Activated T-helper 1 cell treated with anti-CD3 and anti-CD28 coated beads, Interleukin-12 subunit alpha, Interleukin-12 subunit beta, Interleukin-2, Interleukin-4 antibody, amounts not matched to agents 30 ng/mL and 10 ng/mL and 1 ng/mL, durations not matched to agents 14 hours and 24 hours and 36 hours (primary cell): ENCODE data around the gene BTNL3. TPM values are rescaled to one million over a fixed set of nuclear protein-coding genes. Genes with fewer than 3 reads are reported as not detected.

Experiments
- DNase-seq: peaks from one replicate; pipeline ENCODE4 v3.0.0; 2021; ENCODE audit warnings: low spot score
- H3K27ac Mint-ChIP-seq: one replicate; pipeline ENCODE4 v1.8.0; 2021; ENCODE audit warnings: mild to moderate bottlenecking, mixed read lengths
- H3K27me3 Mint-ChIP-seq: one replicate; pipeline ENCODE4 v1.8.0; 2022; ENCODE audit warnings: mild to moderate bottlenecking, moderate library complexity, mixed read lengths; ENCODE audit not compliant: insufficient read depth
- H3K36me3 Mint-ChIP-seq: one replicate; pipeline ENCODE4 v1.8.0; 2021; ENCODE audit warnings: low read depth, mixed read lengths
- H3K4me1 Mint-ChIP-seq: one replicate; pipeline ENCODE4 v1.8.0; 2021; ENCODE audit warnings: low read depth, mixed read lengths
- H3K4me3 Mint-ChIP-seq: one replicate; pipeline ENCODE4 v1.8.0; 2021; ENCODE audit warnings: mild to moderate bottlenecking, moderate library complexity, mixed read lengths
- H3K9me3 Mint-ChIP-seq: one replicate; pipeline ENCODE4 v1.8.0; 2021; ENCODE audit warnings: mixed read lengths
- intact Hi-C: fragments of 100-400 bp; cut with micrococcal nuclease; formaldehyde crosslinking; loops from one replicate; pipeline ENCODE4 v1.15.1; 2024
- total RNA-seq: library from RNA; stranded (reverse); gene quantifications from 2 replicates; pipeline ENCODE4 v1.2.3, GENCODE V29; 2022

The BTNL3 gene
- not detected in 2 replicates for total RNA-seq

DNA sequence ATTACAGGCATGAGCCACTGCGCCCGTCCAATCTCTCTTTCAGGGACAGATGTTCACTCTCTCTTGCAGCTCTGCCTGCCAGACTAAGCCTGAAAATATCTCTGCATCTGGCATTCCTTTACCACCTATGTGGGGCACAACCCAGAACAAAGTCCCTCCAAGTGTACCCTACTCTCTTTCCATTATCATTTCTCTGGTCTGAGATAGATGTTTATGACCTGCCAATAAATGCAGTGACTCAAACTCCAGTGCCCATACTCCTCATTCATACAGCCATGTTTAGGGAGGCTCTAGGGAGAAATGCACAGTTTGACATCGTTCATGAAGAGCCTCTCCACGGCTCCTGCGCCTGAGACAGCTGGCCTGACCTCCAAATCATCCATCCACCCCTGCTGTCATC lies at the start of gene BTNL3:
TSS of gene BTNL3 (plus strand) at position 255 of the 400 bp plus-strand sequence. CDS start 183 bp downstream, outside the sequence.
- Mint-ChIP-seq H3K36me3 (no peaks in the 10 kb centered on the region), H3K4me3 (no peak within 1 kb of the TSS)
- intact Hi-C loops: no loop called here

DNA sequence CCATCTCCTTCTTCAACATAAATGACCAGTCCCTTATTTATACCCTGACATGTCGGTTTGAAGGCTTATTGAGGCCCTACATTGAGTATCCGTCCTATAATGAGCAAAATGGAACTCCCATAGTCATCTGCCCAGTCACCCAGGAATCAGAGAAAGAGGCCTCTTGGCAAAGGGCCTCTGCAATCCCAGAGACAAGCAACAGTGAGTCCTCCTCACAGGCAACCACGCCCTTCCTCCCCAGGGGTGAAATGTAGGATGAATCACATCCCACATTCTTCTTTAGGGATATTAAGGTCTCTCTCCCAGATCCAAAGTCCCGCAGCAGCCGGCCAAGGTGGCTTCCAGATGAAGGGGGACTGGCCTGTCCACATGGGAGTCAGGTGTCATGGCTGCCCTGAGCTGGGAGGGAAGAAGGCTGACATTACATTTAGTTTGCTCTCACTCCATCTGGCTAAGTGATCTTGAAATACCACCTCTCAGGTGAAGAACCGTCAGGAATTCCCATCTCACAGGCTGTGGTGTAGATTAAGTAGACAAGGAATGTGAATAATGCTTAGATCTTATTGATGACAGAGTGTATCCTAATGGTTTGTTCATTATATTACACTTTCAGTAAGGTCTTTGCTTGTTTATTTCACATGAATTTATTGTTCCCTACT lies 38.2 kb upstream of the BTNL3 start:
- no peak for DNase-seq
- H3K4me1 Mint-ChIP-seq: no peaks in the 10 kb centered on the region
- no peak overlapping the region for H3K4me3 Mint-ChIP-seq
- intact Hi-C loops: no loop called here
- no peaks in the 10 kb centered on the region for H3K9me3 Mint-ChIP-seq
- H3K27ac Mint-ChIP-seq: no peak overlapping the region
- H3K36me3 Mint-ChIP-seq: no peaks in the 10 kb centered on the region
- no peaks in the 10 kb centered on the region for H3K27me3 Mint-ChIP-seq

More for the DNA sequence above, at the start of gene BTNL3:
- no peak within 1 kb of the TSS for H3K27ac Mint-ChIP-seq
- DNase-seq: no peak
- no peaks in the 10 kb centered on the region for H3K9me3 Mint-ChIP-seq
- H3K4me1 Mint-ChIP-seq: no peaks in the 10 kb centered on the region
- no peaks in the 10 kb centered on the region for H3K27me3 Mint-ChIP-seq

DNA sequence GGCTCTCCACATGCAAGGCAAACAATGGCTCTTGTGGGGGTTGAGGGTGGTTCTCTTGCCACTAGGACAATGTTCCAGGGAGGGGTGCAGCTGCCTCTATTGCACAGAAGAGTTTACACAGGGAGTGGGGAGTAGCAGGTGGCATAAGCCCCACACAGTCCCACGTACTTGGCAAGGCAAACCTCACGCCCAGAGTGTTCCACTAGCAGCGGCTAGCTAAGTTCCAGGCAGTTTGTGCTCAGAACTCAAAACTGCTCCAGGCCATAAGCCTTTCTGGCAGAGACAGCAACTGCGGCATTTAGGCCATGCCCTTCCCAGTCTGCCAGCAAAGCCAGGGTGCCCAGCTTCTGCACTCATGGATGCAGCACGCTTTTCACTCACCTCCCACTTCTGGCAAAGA lies 29.0 kb upstream of the BTNL3 start:
- H3K27me3 Mint-ChIP-seq: no peaks in the 10 kb centered on the region
- intact Hi-C loops: no loop called here
- no peaks in the 10 kb centered on the region for H3K36me3 Mint-ChIP-seq
- H3K4me3 Mint-ChIP-seq: no peak overlapping the region
- no peaks in the 10 kb centered on the region for H3K9me3 Mint-ChIP-seq
- peaks cover 9% of the 10 kb centered on the region for H3K4me1 Mint-ChIP-seq
- DNase-seq: no peak
- H3K27ac Mint-ChIP-seq: no peak overlapping the region

- no peak overlapping the region for H3K27ac Mint-ChIP-seq
- intact Hi-C loops: no loop called here
- H3K4me3 Mint-ChIP-seq: no peak overlapping the region
- H3K4me1 Mint-ChIP-seq: peaks cover 9% of the 10 kb centered on the region
- no peaks in the 10 kb centered on the region for H3K9me3 Mint-ChIP-seq
- no peak for DNase-seq
- no peaks in the 10 kb centered on the region for H3K36me3 Mint-ChIP-seq
- no peaks in the 10 kb centered on the region for H3K27me3 Mint-ChIP-seq
Observed at GRCh38 chr5:180960209-180960608, 28.4 kb upstream of the BTNL3 start.

GRCh38 chr5:180969406-180969805 lies 19.2 kb upstream of the BTNL3 start:
- no peaks in the 10 kb centered on the region for H3K27me3 Mint-ChIP-seq

DNA sequence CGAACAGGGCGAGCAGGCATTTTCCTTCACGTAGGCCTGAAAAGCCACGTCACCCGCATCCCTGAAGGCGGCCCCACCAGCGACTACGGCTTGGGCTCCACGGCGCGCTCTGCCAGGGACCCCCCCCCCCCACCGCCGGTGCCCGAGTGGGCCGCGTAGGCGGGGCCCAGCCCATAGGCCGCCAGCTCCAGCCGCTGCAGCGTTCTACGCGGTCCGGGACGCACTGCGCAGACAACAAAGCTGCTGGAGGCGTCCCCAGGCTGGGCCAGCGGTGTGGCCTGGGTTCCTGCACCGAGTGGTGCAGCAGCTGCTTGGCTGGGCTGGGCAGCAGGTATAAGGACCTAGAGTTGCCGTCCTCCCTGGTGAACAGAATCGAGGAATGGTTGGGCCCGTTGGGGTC lies 18.3 kb upstream of the BTNL3 start:
- no peak overlapping the region for H3K4me3 Mint-ChIP-seq
- DNase-seq: no peak
- no peaks in the 10 kb centered on the region for H3K4me1 Mint-ChIP-seq
- H3K27me3 Mint-ChIP-seq: no peaks in the 10 kb centered on the region
- H3K36me3 Mint-ChIP-seq: no peaks in the 10 kb centered on the region
- H3K9me3 Mint-ChIP-seq: peaks cover 3% of the 10 kb centered on the region
- intact Hi-C loops: no loop called here
- no peak overlapping the region for H3K27ac Mint-ChIP-seq

More at GRCh38 chr5:180969406-180969805, 19.2 kb upstream of the BTNL3 start:
- Mint-ChIP-seq H3K4me1 (no peaks in the 10 kb centered on the region), H3K4me3 (no peak overlapping the region), H3K9me3 (peaks cover 3% of the 10 kb centered on the region), H3K36me3 (no peaks in the 10 kb centered on the region), H3K27ac (no peak overlapping the region)
- DNase-seq: no peak
- intact Hi-C loops: no loop called here

GRCh38 chr5:180970875-180971274 lies 17.8 kb upstream of the BTNL3 start:
- Mint-ChIP-seq H3K4me1 (no peaks in the 10 kb centered on the region), H3K4me3 (no peak overlapping the region), H3K9me3 (peaks cover 3% of the 10 kb centered on the region), H3K27me3 (no peaks in the 10 kb centered on the region), H3K36me3 (no peaks in the 10 kb centered on the region), H3K27ac (no peak overlapping the region)
- DNase-seq: no peak
- intact Hi-C loops: no loop called here

DNA sequence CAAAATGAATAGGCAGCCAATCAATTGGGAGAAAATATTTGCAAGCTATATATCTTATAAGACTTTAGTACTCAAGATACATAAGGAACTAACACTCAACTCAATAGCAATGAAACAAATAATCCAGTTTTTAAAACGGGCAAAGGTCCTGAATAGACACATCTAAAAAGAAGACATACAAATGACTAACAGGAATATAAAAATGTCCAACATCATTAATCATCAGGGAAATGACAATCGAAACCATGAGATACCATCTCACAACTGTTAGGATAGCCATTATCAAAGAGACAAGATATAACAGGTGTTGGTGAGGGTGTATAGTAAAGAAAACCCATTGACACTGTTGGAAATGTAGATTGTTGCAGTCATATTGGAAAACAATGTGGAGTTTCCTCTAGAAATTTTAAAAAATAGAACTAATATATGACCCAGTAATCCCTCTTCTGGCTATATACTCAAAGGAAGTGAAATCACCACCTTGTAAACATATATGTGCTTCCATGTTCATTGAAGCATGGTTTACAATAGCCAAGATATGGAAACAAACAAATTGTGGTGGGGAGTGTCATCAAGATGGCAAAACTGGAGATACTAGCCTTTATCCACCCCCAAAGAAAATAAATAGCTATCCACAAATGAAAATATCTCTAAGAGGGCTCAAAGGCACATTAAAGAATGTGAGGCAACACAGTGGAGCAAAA lies 13.9 kb upstream of the BTNL3 start:
- Mint-ChIP-seq H3K36me3 (no peaks in the 10 kb centered on the region), H3K27ac (no peak overlapping the region), H3K4me3 (no peak overlapping the region), H3K27me3 (no peaks in the 10 kb centered on the region), H3K4me1 (no peaks in the 10 kb centered on the region), H3K9me3 (peaks cover 3% of the 10 kb centered on the region)
- DNase-seq: no peak
- intact Hi-C loops: no loop called here

DNA sequence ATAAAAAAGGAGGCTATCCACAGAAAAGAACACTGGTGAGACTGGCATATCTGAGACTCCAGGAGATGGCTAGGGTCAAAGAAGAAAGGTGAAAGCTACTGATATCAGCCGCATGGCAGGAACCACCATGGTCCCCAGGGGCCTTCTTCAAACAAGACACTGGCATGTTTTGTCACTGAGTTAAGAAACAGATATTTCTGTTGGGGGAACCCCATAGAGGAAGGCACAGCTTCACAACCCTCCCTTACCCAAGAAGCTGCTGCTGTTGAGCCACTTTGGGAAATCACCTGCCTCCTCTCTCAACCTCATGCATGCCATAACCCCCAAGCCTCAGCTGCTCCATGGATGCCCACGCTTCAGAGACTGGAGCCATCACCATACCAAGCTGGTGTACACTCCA lies 13.3 kb upstream of the BTNL3 start:
- DNase-seq: no peak
- Mint-ChIP-seq H3K27me3 (no peaks in the 10 kb centered on the region), H3K4me3 (no peak overlapping the region), H3K36me3 (no peaks in the 10 kb centered on the region), H3K4me1 (no peaks in the 10 kb centered on the region), H3K9me3 (peaks cover 3% of the 10 kb centered on the region), H3K27ac (no peak overlapping the region)
- intact Hi-C loops: no loop called here

DNA sequence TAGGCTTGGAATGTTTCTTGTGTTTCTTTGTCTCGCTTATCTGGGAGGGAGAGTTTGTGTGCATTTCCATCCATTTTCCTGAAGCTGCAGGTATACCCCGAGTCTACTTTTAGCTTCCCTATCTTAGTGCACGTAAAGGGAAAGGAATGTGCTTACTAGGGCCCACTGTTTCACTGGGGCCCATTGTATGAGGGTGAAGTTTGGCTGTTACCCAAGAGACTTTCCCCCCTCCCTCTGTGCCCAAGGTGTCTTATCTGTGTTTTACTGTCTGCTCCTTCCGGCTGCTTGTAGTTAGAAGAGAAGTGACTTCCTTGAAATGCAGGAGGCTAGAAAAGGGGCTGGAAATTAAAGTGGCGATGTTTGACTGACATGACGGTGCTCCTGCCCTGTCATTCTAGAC lies 12.1 kb upstream of the BTNL3 start:
- Mint-ChIP-seq H3K27ac (no peak overlapping the region), H3K4me3 (no peak overlapping the region), H3K4me1 (no peaks in the 10 kb centered on the region), H3K9me3 (peaks cover 3% of the 10 kb centered on the region), H3K27me3 (no peaks in the 10 kb centered on the region), H3K36me3 (no peaks in the 10 kb centered on the region)
- DNase-seq: no peak
- intact Hi-C loops: no loop called here

GRCh38 chr5:180977852-180978251 lies 10.8 kb upstream of the BTNL3 start:
- intact Hi-C loops: no loop called here
- Mint-ChIP-seq H3K36me3 (no peaks in the 10 kb centered on the region), H3K27ac (no peak overlapping the region), H3K9me3 (peaks cover 2% of the 10 kb centered on the region), H3K4me3 (no peak overlapping the region), H3K27me3 (no peaks in the 10 kb centered on the region), H3K4me1 (no peaks in the 10 kb centered on the region)
- no peak for DNase-seq

DNA sequence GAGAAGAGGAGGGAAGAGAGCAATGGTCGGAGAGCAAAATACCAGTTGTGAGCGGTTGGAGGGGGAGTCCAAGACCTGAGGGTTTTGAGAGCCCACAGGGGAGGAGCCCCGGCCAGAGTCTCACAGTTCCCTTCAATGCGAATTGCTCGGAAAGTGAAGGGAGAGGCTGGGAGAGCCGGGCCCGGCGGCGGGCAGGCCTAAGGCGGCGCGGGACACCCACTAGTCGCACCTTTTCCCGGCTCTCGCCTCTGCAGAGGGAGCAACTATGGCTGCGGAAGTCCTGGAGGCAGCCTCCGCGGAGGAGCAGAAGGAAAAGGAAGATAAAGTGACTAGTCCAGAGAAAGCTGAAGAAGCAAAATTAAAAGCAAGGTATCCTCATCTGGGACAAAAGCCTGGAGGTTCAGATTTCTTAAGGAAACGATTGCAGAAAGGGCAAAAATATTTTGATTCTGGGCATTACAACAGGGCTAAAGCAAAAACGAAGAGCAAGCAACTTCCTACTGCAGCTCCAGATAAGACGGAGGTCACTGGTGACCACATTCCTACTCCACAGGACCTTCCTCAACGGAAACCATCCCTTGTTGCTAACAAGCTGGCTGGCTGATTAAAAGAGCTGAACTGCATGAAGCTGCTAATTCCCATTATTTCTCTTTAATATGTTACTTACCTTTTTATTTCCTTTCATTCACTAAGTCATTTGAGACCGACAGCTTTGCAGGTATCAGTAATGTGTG lies 6.5 kb upstream of the BTNL3 start:
- Mint-ChIP-seq H3K4me1 (no peaks in the 10 kb centered on the region), H3K4me3 (no peak overlapping the region), H3K27ac (no peak overlapping the region), H3K9me3 (no peaks in the 10 kb centered on the region), H3K36me3 (no peaks in the 10 kb centered on the region), H3K27me3 (no peaks in the 10 kb centered on the region)
- intact Hi-C loops: no loop called here
- no peak for DNase-seq

DNA sequence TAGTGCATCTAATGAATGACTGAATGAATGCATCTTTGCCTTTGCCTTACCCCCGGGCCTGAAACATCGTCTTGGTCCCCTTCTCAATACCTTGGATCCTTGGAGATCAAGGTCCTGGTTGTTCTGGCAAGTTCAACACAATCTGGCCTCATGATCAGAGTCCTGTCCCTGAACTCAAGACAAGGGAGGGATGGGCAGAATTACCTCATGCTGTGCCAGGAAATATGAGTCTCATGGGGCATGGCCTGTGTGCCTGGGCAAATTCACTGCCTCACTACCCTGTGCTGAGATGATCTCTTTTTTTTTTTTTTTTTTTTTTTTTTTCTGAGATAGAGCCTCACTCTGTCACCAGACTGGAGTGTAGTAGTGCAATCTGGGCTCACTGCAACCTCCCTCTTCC lies 630 bp upstream of the BTNL3 start:
- Mint-ChIP-seq H3K4me1 (no peaks in the 10 kb centered on the region), H3K27me3 (no peaks in the 10 kb centered on the region), H3K4me3 (no peak overlapping the region), H3K9me3 (no peaks in the 10 kb centered on the region), H3K36me3 (no peaks in the 10 kb centered on the region), H3K27ac (no peak overlapping the region)
- DNase-seq: no peak
- intact Hi-C loops: no loop called here
